GM10248 (cell line): ENCODE results near the gene C14orf93.

ENCODE experiments used
- CTCF ChIA-PET: fragments of 300-600 bp; sonication (Branson Sonifier 250); formaldehyde crosslinking; extraction: SDS; loops from one replicate; lab custom pipeline; 2021; ENCODE audit warnings: antibody characterized with exemption; lab: Yijun Ruan, JAX
- POLR2A ChIA-PET: fragments of 350-650 bp; sonication (Branson Sonifier 250); formaldehyde crosslinking; extraction: SDS; loops from one replicate; lab custom pipeline; 2020; ENCODE audit warnings: antibody characterized with exemption; lab: Yijun Ruan, JAX
- DNase-seq: peaks from one replicate; pipeline ENCODE4 v3.0.0; 2012; ENCODE audit errors: extremely low spot score
- TF ChIP-seq, protein P1 (sequence below): IDR thresholded peaks from 2 replicates; pipeline ENCODE4 v1.5.1; 2012; ENCODE audit warnings: mild to moderate bottlenecking, low read depth; ENCODE audit errors: extremely low read depth, missing control alignments, control extremely low read depth

Gene C14orf93

DNA sequence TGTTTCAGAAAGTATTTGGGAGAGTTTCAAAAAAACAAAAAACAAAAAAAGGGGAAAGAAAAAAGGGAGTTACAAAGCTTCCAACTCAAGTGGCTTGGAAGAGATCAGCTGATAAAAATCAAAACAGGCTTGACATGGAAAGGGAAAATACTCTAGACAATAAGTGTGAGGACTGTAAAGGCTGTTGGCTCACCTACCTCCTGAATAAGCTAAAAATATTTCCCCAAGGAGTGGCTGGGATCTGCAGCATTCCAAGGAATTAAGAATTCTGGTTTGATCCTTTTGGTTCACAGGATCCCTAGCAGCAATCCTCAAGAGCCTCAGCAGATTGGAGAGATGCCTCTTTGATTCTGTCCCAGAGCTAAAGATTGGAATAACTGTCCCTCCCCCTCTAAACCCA, 16.4 kb downstream of the C14orf93 start:
- POLR2A ChIA-PET, result no interaction called here
- DNase-seq, result no peak
- TF ChIP-seq, protein P1, sequence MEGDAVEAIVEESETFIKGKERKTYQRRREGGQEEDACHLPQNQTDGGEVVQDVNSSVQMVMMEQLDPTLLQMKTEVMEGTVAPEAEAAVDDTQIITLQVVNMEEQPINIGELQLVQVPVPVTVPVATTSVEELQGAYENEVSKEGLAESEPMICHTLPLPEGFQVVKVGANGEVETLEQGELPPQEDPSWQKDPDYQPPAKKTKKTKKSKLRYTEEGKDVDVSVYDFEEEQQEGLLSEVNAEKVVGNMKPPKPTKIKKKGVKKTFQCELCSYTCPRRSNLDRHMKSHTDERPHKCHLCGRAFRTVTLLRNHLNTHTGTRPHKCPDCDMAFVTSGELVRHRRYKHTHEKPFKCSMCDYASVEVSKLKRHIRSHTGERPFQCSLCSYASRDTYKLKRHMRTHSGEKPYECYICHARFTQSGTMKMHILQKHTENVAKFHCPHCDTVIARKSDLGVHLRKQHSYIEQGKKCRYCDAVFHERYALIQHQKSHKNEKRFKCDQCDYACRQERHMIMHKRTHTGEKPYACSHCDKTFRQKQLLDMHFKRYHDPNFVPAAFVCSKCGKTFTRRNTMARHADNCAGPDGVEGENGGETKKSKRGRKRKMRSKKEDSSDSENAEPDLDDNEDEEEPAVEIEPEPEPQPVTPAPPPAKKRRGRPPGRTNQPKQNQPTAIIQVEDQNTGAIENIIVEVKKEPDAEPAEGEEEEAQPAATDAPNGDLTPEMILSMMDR, result no peak
- CTCF ChIA-PET, result interaction anchor here (0.9 to 18.9 kb wide), 10 partner anchors 9 to 116 kb away, joined by 3 to 834 read pairs (median 32); partner anchors contain the start of genes AJUBA, CDH24, HAUS4 and PRMT5

DNA sequence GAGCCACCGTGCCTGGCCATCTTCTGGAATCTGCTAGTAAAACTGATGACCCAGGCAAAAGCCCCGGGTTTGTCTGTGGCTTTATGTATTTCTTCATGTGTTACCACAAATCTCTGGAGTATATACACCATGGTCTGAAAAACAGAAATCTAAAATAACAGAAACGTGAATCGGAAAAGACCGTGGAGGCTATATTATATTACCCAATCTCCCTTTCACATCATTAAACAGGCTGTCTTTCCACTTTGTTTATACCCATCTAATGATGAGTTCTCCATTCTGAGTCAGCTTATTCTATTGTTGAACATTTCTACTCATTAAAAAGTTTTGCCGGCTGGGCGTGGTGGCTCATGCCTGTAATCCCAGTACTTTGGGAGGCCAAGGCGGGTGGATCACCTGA, 18.1 kb downstream of the C14orf93 start:
- CTCF ChIA-PET, result interaction anchor here (1.5 to 18.9 kb wide), 8 partner anchors 8 to 129 kb away, joined by 4 to 834 read pairs (median 49); partner anchors contain the start of genes AJUBA, CDH24 and PSMB11
- POLR2A ChIA-PET, result no interaction called here
- no peak for DNase-seq
- TF ChIP-seq, protein P1, result no peak

DNA sequence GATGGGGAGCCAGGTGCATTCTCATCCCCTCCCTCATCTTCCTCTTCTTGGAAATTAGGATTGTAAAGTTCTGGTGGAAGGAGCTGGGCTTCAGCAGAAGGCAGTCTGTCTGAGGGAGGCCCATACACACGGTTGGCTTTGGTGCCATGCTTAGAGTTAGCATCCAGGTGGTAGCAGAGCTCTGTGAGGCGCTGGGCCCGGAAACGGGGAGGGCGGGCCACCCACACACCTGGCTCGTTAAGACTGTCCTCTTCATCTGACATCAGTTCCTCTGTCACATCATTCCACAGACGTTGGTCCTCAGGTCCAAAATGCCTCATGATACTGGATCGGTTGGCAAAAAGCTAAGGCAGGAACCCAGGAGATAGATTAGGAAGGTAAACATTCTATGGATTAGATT, 22.7 kb downstream of the C14orf93 start:
- ChIA-PET POLR2A (interaction anchor here (1.1 kb wide), 1 partner anchor 19 kb away, joined by 3 read pairs; no protein-coding TSS in a partner anchor), CTCF (interaction anchor here (1.0 to 18.9 kb wide), 30 partner anchors 9 to 427 kb away, joined by 3 to 834 read pairs (median 9); partner anchors contain the start of genes ACIN1, C14orf119, CDH24 and PRMT5)
- TF ChIP-seq, protein P1, result no peak
- no peak for DNase-seq

DNA sequence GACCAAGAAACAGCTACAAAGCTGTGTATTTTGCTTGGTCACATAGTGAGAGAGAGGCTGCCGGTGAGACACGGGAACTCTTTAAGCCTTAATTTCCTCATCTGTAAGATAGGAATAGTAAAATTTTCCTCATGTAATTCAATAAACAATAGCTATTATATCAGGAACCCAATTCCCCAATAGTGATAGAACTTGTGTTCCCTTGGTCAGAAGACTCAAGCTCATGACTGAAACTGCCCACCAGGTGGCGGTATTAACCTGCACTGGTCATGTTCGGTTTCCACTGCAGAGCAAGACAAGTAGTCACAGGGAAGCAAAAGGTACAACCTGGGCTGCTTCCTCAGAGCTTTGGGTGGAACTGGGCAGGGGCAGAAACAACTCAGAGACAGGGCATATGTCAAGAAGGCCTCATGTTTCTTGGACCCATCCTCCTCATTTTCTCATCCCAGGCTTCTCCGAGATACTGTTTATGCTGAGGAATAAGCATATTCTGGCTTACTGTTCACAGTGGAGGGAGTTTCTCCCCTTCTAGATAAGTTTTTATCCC, 23.4 kb downstream of the C14orf93 start:
- POLR2A ChIA-PET, result interaction anchor here (0.9 to 1.2 kb wide), 4 partner anchors 20 to 71 kb away, joined by 3 to 5 read pairs (median 3); partner anchors contain the start of gene HAUS4
- CTCF ChIA-PET, result interaction anchor here (0.6 to 18.9 kb wide), 50 partner anchors 10 to 602 kb away, joined by 3 to 834 read pairs (median 5); partner anchors contain the start of genes ACIN1, C14orf119, CDH24 and HAUS4

DNA sequence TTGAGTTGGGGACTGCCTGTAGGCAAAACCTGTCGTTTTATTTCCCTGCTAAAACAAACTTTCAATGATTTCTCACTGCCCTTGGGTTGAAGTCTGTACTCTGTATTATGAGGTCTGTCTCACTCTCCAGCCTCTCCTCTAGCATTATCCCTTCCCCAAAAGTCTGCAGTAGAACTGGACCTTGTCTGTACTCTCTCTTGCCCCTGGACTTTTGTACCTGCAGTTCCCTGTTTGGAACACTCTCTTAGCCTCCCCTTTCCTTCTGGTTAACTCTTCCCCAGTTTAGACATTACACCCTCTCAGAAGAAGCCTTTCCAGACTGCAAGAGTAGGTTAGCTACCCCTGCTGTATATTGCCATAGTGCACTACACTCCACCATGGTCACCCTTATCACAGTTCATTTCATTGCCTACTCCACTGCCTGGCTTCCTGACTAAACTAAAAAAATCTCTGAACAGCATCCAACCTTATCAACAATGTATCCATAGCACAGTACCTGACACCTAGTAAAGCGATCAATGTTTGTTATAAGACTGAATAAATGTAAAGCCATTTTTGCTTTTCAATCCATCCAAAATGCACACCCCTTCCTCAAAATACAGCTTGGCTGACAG, 23.9 kb downstream of the C14orf93 start:
- ChIA-PET CTCF (interaction anchor here (0.6 to 18.9 kb wide), 49 partner anchors 11 to 601 kb away, joined by 3 to 834 read pairs (median 5); partner anchors contain the start of genes ACIN1, C14orf119, CDH24 and HAUS4), POLR2A (interaction anchor here (0.6 to 1.2 kb wide), 4 partner anchors 29 to 202 kb away, joined by 3 to 5 read pairs (median 3); partner anchors contain the start of gene HAUS4)
- TF ChIP-seq, protein P1, result no peak
- DNase-seq, result no peak

More for the DNA sequence above, 23.4 kb downstream of the C14orf93 start:
- TF ChIP-seq, protein P1, result peak; percentile 93
- DNase-seq, result peak; percentile 85

DNA sequence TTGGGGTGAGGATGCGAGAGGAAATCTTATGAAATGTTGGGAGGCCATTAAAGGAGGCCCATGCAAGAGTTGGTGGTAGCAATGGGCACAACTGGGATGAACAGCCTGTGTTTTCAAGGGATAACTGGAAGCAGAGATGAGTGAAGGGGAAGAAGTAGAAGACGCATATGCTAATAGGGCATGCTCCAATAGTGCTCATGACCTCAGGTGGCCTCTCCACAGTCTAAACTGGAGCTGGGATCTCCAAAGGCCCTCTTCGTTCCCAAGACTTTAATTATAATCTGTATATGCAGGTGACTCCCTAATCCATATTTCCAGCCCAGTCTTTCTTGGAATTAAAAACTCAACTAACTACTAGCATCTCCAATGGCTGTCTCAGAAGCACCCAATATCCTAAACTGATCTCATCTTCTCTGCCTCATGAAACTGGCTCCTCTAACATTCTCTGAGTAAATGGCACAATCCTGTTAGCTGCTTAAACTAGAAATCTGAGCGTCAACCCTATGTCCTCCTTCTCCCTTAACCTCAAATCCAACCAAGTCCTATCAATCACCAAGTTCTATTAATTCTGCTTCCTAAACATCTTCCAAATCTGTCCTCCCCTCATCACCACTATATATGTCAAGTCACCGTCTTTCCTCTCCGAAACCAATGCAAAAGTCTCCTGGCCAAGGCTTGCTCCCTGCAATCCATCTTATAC, 24.8 kb downstream of the C14orf93 start:
- ChIA-PET CTCF (interaction anchor here (1.0 to 18.9 kb wide), 19 partner anchors 12 to 415 kb away, joined by 3 to 834 read pairs (median 19); partner anchors contain the start of genes CDH24, HAUS4 and PRMT5), POLR2A (interaction anchor here (0.5 to 0.6 kb wide), 2 partner anchors 8 to 203 kb away, joined by 3 read pairs; no protein-coding TSS in a partner anchor)
- DNase-seq, result no peak
- TF ChIP-seq, protein P1, result no peak
